Measurements from ENCODE around the gene GGPS1.
"Not testable (repeated sequence)": the region's sequence is repeated elsewhere in the genome, so short reads cannot be mapped to it uniquely, and the experiment has no call there.

GGPS1 gene

GRCh38 chr1:235304549-235305451 lies 23.6 kb upstream of the GGPS1 start:
- no peak for DNase-seq (ENCODE audit: low spot score)

DNA sequence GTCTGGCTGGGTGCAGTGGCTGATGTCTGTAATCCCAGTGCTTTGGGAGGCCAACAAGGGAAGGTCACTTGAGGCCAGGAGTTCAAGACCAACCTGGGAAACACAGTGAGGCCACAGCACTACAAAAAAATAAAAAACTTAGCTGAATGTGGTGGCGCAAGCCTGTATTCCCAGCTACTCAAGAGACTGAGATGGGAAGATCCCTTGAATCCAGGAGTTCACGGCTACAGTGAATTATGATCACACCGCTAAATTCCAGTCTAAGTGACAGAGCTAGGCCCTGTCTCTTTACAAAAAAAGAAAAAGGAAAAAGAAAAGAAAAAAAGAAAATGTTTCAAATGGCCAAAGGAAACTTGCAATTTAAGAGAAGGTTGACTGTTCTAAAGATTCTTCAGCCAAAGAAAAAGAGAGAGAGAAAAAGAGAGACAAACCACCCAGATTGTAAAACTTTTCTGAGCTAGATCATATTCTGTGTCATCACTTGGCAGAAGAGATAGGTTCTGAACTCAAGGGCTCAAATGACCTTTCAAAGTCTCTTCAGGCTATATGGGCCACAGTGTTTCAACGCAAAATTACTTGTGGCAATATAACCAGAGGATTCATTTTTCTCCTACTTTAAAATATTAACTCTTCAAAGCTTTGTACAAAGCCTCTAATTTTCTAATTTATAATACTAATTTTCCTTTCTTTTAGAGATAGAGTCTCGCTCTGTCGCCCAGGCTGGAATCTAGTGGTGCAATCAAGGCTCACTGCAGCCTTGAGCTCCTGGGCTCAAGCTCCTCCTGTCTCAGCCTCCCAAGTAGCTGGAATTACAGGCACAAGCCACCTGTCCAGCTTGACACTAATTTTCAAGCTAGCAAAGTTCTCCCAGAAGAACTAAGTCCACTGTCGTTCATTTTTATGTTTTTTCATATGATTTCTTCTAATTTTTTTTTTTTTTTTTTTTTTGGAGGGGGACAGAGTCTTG lies 20.9 kb upstream of the GGPS1 start:
- DNase-seq (ENCODE audit: low spot score): no peak

- DNase-seq (ENCODE audit: low spot score): not testable (repeated sequence)
Measured at GRCh38 chr1:235309206-235309605, 19.2 kb upstream of the GGPS1 start.

DNA sequence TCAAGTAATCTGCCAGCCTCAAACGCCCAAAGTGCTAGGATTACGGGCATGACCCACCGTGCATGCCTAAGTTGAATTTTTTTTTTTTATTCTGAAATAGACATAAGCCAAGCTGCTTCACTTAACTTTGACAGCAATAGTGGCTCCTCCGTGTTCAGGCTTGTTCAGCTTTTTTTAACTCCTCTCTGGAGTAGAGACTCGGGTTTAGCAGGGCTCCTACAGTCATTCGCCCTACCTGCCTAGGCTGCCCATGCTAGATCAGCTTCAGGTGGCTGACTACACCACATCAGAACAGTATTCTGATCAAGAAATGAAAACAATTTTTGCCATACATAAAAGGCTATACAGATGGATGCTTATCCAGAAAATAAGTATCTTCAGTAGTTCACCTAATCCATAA lies 15.1 kb upstream of the GGPS1 start:
- DNase-seq (ENCODE audit: low spot score): no peak

GRCh38 chr1:235313931-235314678 lies 14.3 kb upstream of the GGPS1 start:
- no peak for DNase-seq (ENCODE audit: low spot score)

GRCh38 chr1:235315173-235315572 lies 13.2 kb upstream of the GGPS1 start:
- DNase-seq (ENCODE audit: low spot score): no peak

GRCh38 chr1:235315735-235316134 lies 12.6 kb upstream of the GGPS1 start:
- DNase-seq (ENCODE audit: low spot score): no peak

GRCh38 chr1:235317168-235317567 lies 11.2 kb upstream of the GGPS1 start:
- DNase-seq (ENCODE audit: low spot score): no peak

GRCh38 chr1:235319255-235319654 lies 9.1 kb upstream of the GGPS1 start:
- DNase-seq (ENCODE audit: low spot score): no peak

DNA sequence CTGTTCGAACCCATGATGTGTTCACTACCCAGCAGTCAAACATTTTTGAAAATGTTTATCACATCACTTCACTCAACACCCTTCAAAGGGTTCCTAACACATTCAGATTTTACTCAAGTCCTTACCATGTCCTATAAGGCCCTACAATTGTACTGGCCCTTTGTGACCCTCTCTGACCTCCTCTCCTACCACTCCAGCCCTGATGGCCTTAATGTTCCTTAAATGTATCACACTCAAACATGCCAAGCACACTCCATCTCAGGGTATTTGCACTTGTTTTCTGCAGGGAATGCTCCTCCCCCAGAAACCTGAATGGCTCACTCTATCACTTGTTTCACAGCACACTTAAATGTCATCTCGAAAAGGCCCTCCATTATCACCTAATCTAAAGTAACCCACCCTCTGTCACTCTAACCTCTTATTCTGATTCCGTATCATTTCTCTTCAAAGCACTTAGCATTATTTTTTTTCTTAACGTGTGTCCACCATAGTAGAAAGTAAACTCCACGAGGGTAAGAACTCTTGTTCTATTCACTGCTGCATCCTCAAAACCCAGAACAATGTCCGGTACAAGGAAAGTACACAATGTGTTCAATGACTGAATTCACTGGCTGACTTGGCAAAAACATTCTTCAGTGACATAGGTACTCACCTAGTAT lies 7.7 kb upstream of the GGPS1 start:
- no peak for DNase-seq (ENCODE audit: low spot score)

DNA sequence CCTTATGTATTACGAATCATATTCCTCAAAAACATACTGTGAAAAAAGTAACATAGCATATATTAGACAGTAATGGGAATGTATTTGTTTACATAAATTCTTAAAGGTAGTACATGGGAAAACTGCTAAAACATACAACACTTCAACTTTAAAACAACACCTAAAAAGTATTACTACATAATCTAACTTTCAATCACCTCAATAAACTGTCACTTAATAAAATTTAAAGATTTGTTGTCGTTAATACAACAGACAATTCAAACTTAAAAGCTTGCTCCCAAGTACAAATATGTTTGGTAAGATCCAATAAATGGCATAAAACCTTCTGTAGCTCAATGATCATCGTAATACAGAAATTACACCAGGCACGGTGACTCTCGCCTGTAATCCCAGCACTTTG lies 4.1 kb upstream of the GGPS1 start:
- no peak for DNase-seq (ENCODE audit: low spot score)

DNA sequence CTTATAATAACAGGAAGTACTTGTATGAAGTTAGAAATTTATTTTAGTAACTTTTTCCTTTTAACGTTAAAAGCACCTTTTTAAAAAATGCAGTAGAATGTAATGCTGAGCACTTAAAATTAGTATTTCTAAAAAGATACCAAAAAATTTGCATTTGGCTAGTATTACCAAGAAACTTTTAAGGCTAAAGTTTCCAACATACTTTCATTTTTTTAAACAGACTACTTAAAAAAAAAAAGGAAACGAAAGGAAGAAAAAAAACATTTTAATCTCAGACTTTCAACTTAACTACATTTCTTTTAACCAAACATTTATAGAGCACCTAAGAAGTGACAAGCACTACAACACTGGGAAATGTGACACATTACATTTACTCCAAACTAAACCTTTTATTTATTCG lies 3.2 kb upstream of the GGPS1 start:
- no peak for DNase-seq (ENCODE audit: low spot score)

GRCh38 chr1:235325854-235326253 lies 2.5 kb upstream of the GGPS1 start:
- DNase-seq (ENCODE audit: low spot score): no peak

GRCh38 chr1:235326719-235327558 lies 1.4 kb upstream of the GGPS1 start:
- DNase-seq (ENCODE audit: low spot score): peak; percentile 64

DNA sequence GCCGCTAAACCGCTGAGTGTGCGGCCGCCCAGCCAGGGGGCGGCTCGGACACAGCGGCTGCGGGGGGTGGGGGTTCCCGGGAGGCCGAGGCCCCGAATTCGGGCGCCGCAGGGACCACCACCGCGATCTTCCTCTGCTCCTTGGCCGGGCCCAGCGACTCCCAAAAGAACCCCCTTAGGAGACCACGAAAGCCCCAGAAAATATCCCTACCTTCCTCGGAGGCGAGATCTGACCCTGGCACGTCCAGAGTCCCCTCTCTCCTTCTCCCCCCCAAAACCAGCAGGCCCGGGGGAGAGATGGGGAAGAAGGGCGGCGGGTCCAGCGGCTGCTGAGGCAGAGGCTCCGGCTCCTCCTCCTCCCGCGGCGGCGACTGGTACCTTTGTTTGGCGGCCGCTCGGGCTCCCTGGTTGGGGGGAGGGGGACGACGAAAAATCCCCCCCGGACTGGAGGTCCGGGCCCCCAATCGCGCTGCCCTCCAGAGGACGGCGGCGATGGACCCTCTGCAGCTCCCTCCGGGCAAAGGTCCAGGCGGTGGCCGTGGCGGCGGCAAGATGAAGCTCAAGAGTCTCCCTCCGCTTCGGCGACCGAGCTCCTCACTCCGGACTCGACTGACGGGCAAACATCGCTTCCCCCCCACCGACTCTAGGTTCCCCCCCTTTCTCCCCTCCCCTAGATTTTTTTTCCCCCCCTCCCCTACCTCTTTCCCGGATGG lies 655 bp upstream of the GGPS1 start, which contains the start of gene ARID4B:
Gene ARID4B, minus strand, starts transcription at position 621 of the 712 bp plus-strand sequence. CDS start 1,260 bp downstream, outside the sequence.
- peak; percentile 90 for DNase-seq (ENCODE audit: low spot score)

- peak; percentile 72 for DNase-seq (ENCODE audit: low spot score)
Measured at GRCh38 chr1:235329139-235329902, 951 bp downstream of the GGPS1 start.

DNA sequence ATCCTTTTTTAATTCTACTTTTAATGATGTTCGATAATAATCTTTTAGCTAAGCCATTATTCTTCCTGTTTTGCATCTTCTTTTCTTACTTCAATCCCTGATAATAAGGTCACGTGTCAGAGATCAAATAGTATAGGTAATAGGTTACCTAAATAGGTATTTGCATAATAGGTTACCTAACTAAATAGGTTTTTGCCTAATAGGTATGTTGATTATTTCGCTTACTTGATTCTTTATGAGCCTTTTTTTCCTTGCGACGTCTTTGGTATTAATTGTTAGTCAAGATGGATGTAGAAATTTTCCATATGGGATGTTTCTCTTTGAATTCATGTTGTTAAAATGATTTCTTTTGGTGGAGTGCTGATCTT lies 2.5 kb downstream of the GGPS1 start:
- no peak for DNase-seq (ENCODE audit: low spot score)

DNA sequence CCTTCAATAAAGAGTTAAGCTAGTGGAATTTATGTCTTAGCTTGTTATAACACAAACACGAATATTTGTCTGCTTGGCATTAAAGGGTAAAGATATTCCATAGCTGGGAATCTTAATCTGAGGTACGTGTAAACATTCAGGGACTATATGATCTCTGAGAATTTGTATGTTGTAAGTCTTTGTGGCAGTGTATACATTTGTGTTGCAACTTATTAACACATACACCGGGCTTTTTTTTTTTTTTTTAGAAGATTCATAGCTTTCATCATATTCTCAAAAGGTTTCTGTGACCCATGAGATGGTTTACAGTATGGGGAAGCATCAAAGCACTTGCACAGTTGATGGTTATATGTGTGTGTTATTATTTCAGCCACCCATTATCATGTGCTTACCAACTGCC lies 3.0 kb downstream of the GGPS1 start:
- no peak for DNase-seq (ENCODE audit: low spot score)

GRCh38 chr1:235336903-235337302 lies 8.5 kb downstream of the GGPS1 start:
- no peak for DNase-seq (ENCODE audit: low spot score)
